NCI-H2107 treated with DMSO at 0.1 percent for 48 hours (cell line): ENCODE results near the gene SRRM1.
A peak's percentile ranks its signal among the peaks of the same experiment; 100 is the strongest.

Source experiments
- DNase-seq: peaks from one replicate; lab custom pipeline; 2025; ENCODE audit not compliant: unreplicated experiment; lab: John Stamatoyannopoulos, UW

Gene SRRM1, protein sequence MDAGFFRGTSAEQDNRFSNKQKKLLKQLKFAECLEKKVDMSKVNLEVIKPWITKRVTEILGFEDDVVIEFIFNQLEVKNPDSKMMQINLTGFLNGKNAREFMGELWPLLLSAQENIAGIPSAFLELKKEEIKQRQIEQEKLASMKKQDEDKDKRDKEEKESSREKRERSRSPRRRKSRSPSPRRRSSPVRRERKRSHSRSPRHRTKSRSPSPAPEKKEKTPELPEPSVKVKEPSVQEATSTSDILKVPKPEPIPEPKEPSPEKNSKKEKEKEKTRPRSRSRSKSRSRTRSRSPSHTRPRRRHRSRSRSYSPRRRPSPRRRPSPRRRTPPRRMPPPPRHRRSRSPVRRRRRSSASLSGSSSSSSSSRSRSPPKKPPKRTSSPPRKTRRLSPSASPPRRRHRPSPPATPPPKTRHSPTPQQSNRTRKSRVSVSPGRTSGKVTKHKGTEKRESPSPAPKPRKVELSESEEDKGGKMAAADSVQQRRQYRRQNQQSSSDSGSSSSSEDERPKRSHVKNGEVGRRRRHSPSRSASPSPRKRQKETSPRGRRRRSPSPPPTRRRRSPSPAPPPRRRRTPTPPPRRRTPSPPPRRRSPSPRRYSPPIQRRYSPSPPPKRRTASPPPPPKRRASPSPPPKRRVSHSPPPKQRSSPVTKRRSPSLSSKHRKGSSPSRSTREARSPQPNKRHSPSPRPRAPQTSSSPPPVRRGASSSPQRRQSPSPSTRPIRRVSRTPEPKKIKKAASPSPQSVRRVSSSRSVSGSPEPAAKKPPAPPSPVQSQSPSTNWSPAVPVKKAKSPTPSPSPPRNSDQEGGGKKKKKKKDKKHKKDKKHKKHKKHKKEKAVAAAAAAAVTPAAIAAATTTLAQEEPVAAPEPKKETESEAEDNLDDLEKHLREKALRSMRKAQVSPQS

DNA sequence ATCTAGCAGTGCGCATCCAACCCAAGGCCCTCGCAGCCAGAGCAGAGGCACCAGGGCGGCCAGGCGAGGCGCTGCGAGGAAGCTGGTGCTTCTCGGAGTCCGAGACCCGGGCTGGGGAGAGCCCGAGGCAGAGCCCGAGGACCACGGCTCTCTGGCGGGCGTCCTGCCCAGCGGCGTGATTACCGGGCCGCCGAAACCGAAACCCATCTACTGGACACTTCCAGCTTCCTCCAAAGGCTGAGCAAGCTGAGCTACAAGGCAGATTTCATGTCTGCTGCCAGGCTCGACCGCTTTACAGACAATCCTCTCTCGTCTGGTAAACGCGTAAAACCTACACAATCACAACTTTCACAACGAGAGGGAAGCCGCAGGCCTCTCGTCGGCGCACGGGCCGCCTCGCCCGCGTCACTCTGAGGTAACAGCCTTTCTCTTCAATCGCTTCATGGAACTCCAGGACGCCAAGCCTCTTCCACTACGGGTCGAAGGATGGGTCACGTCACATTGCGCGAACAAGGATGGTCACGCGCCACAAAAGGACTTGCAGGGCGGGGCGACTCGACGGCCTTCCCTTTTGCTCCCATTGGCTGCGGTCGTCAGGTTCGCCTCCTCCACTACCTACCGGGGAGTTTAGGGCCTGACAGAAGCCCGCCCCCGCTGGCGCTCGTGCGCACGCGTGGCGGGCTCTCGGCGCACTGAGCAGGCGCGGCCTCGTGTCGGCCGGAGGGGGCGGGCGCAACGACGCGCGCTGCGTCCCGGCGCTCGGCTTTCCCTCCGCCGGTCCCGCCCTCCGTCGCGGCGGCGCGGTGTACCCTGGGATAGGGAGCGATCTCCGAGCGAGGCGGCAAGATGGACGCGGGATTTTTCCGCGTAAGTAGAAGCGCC is at the start of gene SRRM1:
TSS of gene SRRM1 (plus strand) at position 822 of the 882 bp plus-strand sequence. CDS start at position 847, 25 bp downstream.
- DNase-seq, result peak; percentile 98

DNA sequence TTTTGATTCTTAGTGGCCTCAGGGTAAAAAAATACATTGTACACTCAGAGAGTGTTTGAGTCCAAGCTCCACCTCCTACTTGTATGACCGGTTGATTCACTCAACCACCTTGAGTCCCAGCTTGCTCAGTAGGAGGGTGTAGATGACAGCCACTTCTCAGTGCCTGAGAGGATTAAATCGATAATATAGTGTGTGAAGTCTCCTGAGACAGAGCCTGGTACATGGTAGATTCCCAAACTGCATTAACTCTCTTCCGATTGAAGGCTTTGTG is 48.8 kb upstream of the SRRM1 start:
- DNase-seq, result peak; percentile 57

DNA sequence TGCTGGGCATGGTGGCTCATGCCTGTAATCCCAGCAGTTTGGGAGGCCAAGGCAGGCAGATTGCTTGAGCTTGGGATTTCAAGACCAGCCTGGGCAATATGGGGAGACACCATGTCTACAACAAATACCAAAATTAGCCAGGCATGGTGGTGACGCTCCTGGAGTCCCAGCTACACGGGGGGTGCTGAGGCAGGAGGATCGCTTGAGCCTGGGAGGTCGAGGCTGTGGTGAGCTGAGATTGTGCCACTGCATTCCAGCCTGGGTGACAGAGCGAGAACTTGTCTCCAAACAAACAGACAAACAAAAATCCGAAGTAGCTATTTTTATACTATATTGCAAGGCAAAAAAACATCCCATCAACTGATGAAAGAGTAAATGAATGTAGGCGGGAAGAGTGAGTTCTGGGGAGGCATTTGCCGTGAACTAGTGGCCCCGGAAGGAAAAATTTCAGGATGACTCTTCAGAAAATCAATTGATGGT is 46.7 kb upstream of the SRRM1 start:
- no peak for DNase-seq

DNA sequence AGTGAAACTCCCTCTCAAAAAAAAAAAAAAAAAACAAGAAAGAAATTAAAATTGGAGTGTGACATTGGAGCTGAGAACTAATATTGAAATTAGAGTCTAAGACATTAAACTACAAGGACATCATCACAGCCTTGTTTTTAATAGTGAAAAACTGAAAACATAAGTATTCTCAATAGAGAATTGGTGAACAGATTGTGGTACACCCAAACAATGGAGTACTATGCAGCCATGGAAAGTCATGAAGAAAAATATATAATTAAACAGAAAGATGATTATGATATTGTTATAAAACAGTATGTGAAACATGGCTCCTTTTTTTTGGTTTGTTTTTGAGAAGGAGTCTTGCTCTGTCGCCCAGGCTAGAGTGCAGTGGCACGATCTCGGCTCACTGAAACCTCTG is 43.8 kb upstream of the SRRM1 start:
- DNase-seq, result no peak

GRCh38 chr1:24600551-24600950 is 42.6 kb upstream of the SRRM1 start:
- DNase-seq, result no peak

DNA sequence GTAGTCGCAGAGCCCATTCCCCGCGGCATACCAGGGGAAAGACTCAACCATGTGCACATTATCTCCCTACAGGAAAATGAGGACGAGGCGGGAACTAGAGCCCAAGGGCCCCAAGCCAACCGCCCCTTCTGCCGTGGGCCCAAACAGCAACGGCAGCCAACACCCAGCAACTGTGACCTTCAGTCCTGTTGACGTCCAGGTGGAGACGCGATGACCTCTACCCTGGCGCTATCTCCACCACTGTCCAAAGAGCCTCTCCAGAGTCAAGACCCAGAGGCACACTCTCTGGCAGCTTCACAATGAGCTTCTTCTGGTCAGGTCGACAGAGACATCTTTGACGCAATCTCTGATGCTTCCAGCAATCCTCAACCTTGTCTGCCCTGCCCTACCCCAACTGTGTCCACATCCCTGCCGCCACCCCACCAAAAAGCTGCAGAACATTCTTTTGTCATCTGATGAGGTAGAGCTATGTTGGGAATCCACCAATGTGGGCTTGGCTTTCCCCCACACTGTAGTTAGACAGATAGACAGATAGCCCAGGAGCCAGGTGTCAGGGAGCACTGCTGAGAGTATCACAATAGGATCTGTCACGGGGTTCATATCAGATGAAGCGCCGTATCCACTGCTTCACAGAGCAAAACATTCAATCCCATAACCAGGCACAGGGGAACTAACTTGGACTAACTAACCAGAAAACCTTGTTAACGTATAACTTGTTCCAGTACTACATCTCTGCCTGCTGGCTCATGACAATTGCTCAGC is 37.4 kb upstream of the SRRM1 start:
- no peak for DNase-seq

DNA sequence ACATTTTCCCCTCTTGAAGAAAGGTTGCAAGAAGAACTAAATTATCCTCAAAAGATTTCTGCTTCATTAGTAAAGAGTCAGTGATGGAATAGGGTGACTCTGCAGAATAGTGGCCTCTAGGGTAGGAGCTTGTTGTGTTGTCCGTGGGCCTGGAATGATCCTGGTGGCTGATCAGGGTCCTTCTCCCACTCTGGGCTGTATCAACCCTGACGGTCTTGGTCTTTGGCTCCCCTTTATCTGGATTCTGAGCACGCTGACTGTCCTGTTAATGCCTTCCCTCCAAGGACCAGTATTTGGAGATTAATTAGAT is 36.9 kb upstream of the SRRM1 start:
- DNase-seq, result no peak

DNA sequence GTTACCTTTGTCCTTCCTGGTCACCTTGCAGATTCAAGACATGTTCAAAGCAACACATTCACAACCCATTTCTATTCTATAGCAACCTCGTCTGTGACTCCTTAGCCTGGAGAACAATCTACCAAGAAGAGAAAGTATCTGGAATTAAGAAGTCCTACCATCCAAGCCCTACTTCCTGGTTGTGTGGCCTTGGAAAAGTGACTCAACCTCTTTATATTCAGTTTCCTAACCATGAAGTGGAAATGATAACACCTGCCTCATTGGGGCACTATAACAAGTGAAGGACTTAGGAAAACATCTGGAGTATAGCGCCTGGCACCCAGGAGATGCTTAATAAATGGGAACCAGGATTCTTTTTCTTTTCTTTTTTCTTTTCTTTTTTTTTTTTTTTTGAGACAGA is 36.5 kb upstream of the SRRM1 start:
- DNase-seq, result no peak

DNA sequence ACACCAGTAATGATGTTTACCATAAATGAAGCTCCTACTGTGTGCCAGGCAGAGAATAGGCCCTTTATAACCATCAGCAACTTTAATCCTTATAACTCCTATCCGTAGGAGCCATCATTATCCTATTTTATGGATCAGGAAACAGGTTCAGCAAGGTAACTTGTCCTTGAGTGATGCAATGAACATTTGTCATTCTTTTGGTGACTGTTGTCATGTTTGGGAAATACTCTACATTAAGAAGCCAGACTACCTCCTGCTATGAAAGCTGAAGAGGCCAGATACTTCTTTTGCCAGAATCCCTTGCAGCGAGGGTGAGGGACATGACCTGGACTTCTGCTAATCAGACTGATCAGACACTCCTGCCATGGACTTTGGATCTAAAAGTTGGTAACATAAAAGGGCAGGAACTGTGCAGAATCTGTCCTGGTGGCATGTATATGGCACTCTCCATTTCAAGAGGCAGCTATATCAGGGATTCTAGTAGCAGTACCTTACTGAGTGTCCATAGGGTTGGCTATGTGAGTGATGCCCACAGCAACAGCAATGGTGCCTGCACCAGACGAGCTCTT is 33.1 kb upstream of the SRRM1 start:
- no peak for DNase-seq

GRCh38 chr1:24619376-24619775 is 23.7 kb upstream of the SRRM1 start:
- no peak for DNase-seq

DNA sequence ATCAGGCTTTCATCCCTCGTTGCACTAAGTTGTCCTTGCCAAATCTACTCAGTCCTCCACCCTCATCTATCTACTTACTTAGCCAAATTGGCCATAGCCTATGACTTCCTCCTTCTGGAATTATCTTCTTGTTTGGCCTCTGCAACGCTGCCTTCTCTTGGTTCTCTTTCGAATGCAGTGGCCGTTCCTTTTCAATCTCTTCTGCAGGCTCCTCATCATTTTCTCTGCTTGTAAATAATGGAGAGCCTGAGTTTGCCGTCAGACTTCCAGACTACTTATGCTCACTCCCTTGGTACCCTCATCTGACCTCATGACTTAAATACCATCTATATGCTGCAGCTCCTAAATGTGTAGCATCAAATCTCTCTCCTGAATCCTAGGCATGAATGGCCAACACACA is 22.4 kb upstream of the SRRM1 start:
- DNase-seq, result no peak

- no peak for DNase-seq
Measured at GRCh38 chr1:24621121-24621520, 22.0 kb upstream of the SRRM1 start.

GRCh38 chr1:24622218-24622617 is 20.9 kb upstream of the SRRM1 start:
- no peak for DNase-seq

- DNase-seq, result no peak
Measured at GRCh38 chr1:24632832-24633175, 10.3 kb upstream of the SRRM1 start.

- peak; percentile 84 for DNase-seq
Measured at GRCh38 chr1:24635195-24635843, 7.8 kb upstream of the SRRM1 start.

DNA sequence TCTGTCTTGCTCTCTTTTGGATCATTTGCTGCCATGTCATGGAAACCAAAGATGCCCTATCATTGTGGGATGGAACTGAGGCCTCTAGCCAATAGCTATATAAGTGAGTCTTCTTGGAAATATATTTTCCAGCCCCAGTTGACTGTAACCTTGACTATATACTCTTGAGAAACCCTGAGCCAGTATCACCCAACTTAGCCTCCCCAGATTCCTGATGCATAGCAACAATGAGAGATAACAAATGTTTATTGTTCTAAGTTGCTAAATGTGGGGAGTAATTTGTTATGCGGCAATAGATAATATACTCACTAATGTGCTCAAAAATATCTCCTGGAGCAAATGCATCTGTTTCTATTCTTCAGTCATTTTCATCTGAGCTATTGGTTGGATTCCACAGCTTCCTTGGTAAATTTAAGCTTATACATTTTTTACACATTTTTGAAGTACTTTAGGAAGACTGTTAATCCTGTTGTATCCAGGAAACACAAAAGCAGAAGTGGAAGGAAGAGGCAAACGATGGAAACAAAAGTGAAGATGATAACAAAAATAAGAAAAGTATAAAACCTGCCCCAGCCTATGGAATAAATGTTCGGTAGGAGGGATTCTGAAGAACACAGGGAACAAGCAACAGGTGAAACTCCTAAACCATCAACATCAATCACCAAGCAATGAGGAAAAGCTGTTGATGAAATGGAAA is 6.3 kb upstream of the SRRM1 start:
- DNase-seq, result no peak

- no peak for DNase-seq
Measured at GRCh38 chr1:24639094-24639493, 4.0 kb upstream of the SRRM1 start.

DNA sequence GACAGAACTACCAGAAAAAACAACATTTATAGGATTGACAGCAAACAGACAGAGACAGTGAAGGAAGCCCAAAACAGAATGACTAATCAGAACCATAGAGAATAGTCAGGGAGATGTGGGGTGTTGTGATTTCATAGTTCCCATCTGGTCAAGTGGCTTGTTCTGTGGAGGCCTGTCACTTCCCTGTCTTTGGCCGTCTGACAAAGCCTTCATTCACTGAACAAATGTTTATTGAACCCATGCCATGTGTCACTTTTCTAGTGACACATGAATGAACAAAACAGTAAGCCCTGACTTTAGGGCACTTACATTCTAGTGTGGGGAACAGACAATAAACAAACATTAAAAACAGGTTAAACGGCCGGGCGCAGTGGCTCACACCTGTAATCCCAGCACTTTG is 3.2 kb upstream of the SRRM1 start:
- no peak for DNase-seq

GRCh38 chr1:24640288-24640687 is 2.8 kb upstream of the SRRM1 start:
- no peak for DNase-seq
